ENCODE measurements around the gene TM4SF1.

DNA sequence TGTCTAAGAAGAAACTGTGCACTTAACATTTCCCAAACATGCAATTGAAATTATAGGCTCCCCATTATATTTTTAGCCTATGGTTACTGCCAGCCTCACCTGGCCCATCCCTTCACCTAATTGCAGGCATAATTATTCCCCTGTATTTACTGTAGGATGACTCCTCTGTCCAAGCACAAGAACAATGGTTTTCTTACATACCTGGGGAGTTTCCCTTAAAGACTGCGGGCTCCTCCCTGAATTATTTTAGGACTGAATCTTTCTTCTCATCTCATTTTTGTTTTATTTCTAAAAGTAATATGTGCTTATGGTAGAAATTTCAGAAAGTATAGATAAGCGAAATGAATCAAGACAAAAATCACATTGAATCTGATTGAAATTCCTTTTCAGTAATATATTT, 11.4 kb downstream of the TM4SF1 start:
- TF ChIP-seq ZKSCAN1 (IDR thresholded peaks at IDR 0.05; ENCODE audit: low read depth, low read length) (no peak), RBM39 (optimal IDR thresholded peaks at IDR 0.05; ENCODE audit: low read depth, low read length) (no peak), TAF1 (IDR thresholded peaks at IDR 0.05; ENCODE audit: control insufficient read depth, extremely low read depth, insufficient read depth, low read length, severe bottlenecking) (no peak), NFIC (IDR thresholded peaks at IDR 0.05) (no peak), NFATC3 (IDR thresholded peaks at IDR 0.05) (no peak), ZNF830 (CRISPR knock-in tag; IDR thresholded peaks at IDR 0.05) (no peak), SMARCC2 (IDR thresholded peaks at IDR 0.05; ENCODE audit: low read depth) (no peak), TBL1XR1 (IDR thresholded peaks at IDR 0.05; ENCODE audit: low read length in 2 of 2) (no peak), SPI1 (IDR thresholded peaks at IDR 0.05; ENCODE audit: borderline replicate concordance, low read depth, low read length) (no peak), ZNF707 (CRISPR knock-in tag; conservative IDR thresholded peaks at IDR 0.05) (no peak), SRSF7 (optimal IDR thresholded peaks at IDR 0.05; ENCODE audit: low read depth, low read length) (no peak)
- TF ChIP-seq, protein P1, sequence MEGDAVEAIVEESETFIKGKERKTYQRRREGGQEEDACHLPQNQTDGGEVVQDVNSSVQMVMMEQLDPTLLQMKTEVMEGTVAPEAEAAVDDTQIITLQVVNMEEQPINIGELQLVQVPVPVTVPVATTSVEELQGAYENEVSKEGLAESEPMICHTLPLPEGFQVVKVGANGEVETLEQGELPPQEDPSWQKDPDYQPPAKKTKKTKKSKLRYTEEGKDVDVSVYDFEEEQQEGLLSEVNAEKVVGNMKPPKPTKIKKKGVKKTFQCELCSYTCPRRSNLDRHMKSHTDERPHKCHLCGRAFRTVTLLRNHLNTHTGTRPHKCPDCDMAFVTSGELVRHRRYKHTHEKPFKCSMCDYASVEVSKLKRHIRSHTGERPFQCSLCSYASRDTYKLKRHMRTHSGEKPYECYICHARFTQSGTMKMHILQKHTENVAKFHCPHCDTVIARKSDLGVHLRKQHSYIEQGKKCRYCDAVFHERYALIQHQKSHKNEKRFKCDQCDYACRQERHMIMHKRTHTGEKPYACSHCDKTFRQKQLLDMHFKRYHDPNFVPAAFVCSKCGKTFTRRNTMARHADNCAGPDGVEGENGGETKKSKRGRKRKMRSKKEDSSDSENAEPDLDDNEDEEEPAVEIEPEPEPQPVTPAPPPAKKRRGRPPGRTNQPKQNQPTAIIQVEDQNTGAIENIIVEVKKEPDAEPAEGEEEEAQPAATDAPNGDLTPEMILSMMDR (IDR thresholded peaks at IDR 0.05 in 2 of 3, conservative IDR thresholded peaks at IDR 0.05 in 1 of 3; ENCODE audit: insufficient read depth in 2 of 3, low read depth in 1 of 3, low read length in 3 of 3): no peak
- TF ChIP-seq, protein P2, sequence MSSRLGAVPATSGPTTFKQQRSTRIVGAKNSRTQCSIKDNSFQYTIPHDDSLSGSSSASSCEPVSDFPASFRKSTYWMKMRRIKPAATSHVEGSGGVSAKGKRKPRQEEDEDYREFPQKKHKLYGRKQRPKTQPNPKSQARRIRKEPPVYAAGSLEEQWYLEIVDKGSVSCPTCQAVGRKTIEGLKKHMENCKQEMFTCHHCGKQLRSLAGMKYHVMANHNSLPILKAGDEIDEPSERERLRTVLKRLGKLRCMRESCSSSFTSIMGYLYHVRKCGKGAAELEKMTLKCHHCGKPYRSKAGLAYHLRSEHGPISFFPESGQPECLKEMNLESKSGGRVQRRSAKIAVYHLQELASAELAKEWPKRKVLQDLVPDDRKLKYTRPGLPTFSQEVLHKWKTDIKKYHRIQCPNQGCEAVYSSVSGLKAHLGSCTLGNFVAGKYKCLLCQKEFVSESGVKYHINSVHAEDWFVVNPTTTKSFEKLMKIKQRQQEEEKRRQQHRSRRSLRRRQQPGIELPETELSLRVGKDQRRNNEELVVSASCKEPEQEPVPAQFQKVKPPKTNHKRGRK (tag; IDR thresholded peaks at IDR 0.05): no peak
- TF ChIP-seq, protein P3, sequence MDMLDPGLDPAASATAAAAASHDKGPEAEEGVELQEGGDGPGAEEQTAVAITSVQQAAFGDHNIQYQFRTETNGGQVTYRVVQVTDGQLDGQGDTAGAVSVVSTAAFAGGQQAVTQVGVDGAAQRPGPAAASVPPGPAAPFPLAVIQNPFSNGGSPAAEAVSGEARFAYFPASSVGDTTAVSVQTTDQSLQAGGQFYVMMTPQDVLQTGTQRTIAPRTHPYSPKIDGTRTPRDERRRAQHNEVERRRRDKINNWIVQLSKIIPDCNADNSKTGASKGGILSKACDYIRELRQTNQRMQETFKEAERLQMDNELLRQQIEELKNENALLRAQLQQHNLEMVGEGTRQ (CRISPR knock-in tag; IDR thresholded peaks at IDR 0.05): no peak
